ENCODE measurements around the gene DNAJB4.

The DNAJB4 gene

DNA sequence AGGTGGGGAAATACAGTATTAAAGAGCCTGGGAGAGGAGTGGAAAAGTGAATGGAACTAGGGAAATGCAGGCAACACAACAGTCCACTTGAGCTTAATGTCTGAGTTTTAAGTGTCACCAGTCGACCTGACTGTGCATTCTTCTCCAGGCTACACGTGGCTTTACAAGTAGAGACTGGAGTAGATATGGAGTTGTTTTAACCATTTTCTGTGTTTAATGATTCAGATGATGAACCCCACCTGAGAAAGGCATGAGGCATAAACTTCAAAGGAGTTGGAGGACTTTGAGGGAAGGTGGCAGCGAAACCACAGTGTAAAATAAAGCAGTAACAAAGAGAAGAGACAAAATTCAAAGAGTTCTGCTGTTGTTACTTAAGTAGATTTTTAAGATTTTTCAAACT is 38.4 kb upstream of the DNAJB4 start:
- H3K36me3 ChIP-seq: peaks cover 80% of the 10 kb centered on the region
- no peak for DNase-seq
- TF ChIP-seq, protein P1, sequence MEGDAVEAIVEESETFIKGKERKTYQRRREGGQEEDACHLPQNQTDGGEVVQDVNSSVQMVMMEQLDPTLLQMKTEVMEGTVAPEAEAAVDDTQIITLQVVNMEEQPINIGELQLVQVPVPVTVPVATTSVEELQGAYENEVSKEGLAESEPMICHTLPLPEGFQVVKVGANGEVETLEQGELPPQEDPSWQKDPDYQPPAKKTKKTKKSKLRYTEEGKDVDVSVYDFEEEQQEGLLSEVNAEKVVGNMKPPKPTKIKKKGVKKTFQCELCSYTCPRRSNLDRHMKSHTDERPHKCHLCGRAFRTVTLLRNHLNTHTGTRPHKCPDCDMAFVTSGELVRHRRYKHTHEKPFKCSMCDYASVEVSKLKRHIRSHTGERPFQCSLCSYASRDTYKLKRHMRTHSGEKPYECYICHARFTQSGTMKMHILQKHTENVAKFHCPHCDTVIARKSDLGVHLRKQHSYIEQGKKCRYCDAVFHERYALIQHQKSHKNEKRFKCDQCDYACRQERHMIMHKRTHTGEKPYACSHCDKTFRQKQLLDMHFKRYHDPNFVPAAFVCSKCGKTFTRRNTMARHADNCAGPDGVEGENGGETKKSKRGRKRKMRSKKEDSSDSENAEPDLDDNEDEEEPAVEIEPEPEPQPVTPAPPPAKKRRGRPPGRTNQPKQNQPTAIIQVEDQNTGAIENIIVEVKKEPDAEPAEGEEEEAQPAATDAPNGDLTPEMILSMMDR (IDR thresholded peaks at IDR 0.05; ENCODE audit: low read depth, low read length): no peak
- no peak overlapping the region for H3K4me3 ChIP-seq (ENCODE audit: low read depth, low read length)
- no peaks in the 10 kb centered on the region for H3K4me1 ChIP-seq
- H3K27me3 ChIP-seq: no peaks in the 10 kb centered on the region
- H3K9me3 ChIP-seq: no peaks in the 10 kb centered on the region

DNA sequence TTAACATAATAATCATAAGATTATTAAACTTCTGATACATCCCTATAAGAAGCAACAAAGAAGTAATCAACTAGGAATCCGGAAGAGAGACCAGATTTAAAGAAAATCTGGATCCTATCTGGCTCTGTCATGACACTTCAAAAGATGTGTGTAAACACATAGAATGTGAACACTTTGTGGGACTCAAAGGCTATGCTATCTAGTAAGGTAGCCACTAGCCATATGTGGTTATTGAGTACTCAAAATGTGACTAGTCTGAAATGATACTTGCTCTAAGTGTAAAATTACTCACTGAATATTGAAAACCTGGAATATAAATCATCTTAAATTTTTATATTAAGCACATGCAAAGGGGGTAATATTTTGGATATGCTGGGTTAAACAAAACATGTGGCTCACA is 34.5 kb upstream of the DNAJB4 start:
- H3K9me3 ChIP-seq: no peaks in the 10 kb centered on the region
- H3K4me3 ChIP-seq (ENCODE audit: low read depth, low read length): no peak overlapping the region
- no peaks in the 10 kb centered on the region for H3K4me1 ChIP-seq
- TF ChIP-seq, protein P1 (IDR thresholded peaks at IDR 0.05; ENCODE audit: low read depth, low read length): no peak
- H3K36me3 ChIP-seq: peaks cover 51% of the 10 kb centered on the region
- DNase-seq: no peak
- H3K27me3 ChIP-seq: no peaks in the 10 kb centered on the region

DNA sequence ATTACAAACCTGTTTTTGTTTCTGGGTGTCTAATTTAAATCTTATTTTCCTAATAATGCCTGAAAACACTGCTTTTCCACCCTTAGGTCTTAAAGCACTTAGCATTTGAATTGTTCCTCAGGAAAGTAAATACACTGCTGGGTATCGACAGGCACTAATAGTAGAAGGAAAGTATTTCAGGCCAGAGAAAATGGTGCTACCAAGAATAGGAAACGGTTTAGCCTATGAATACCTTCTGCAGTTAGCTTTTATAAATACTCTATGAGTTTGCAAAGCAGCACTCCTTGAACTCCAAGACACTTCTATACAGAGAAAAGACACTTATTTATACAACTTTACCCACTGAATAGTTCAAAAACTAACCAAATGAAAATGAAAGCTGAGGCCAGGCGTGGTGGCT is 32.7 kb upstream of the DNAJB4 start:
- TF ChIP-seq, protein P1 (IDR thresholded peaks at IDR 0.05; ENCODE audit: low read depth, low read length): no peak
- H3K27me3 ChIP-seq: no peaks in the 10 kb centered on the region
- peaks cover 41% of the 10 kb centered on the region for H3K36me3 ChIP-seq
- DNase-seq: no peak
- H3K4me3 ChIP-seq (ENCODE audit: low read depth, low read length): no peak overlapping the region
- H3K9me3 ChIP-seq: no peaks in the 10 kb centered on the region
- no peaks in the 10 kb centered on the region for H3K4me1 ChIP-seq

DNA sequence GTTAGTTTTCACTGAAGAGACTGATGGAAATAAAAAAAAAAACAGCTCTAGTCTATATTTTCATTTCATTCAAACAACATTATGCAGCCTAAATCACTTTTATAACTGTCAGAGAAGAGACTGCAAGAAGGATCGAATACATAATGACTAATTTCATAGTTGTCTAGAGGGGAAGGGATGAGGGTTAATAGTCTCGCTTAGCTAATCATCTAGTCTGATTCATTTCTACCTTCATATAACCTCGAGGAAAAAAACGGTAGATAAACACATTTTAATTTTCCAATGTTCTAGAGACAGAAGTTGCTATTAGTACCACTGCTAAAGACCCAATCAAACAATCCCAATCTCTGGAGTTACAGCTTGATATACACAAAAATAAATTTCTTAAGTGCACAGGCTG is 29.4 kb upstream of the DNAJB4 start:
- TF ChIP-seq, protein P1 (IDR thresholded peaks at IDR 0.05; ENCODE audit: low read depth, low read length): no peak
- H3K4me3 ChIP-seq (ENCODE audit: low read depth, low read length): peak overlapping the region; percentile 87
- H3K9me3 ChIP-seq: no peaks in the 10 kb centered on the region
- peaks cover 30% of the 10 kb centered on the region for H3K36me3 ChIP-seq
- DNase-seq: no peak
- H3K27me3 ChIP-seq: no peaks in the 10 kb centered on the region
- H3K4me1 ChIP-seq: no peaks in the 10 kb centered on the region

DNA sequence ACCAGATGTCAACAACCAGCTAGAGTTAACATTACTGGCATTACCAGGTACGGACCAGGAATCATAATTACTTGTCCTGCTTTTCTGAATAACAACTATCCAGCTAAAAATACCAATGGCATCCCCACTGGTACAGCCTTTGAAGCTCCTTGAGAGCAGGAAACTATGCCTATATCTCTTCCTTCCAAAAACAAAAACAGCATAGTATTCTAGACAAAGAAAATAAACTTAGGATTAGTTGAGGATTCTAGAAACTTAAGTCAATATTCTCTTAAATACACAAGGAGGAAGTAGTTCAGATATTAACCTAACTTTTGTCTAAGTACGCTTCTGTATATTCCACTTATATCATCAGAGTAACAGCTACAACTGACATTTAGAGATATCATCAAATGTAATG is 28.8 kb upstream of the DNAJB4 start:
- peak overlapping the region; percentile 87 for H3K4me3 ChIP-seq (ENCODE audit: low read depth, low read length)
- H3K9me3 ChIP-seq: no peaks in the 10 kb centered on the region
- TF ChIP-seq, protein P1 (IDR thresholded peaks at IDR 0.05; ENCODE audit: low read depth, low read length): no peak
- no peaks in the 10 kb centered on the region for H3K4me1 ChIP-seq
- H3K36me3 ChIP-seq: peaks cover 29% of the 10 kb centered on the region
- DNase-seq: no peak
- no peaks in the 10 kb centered on the region for H3K27me3 ChIP-seq

DNA sequence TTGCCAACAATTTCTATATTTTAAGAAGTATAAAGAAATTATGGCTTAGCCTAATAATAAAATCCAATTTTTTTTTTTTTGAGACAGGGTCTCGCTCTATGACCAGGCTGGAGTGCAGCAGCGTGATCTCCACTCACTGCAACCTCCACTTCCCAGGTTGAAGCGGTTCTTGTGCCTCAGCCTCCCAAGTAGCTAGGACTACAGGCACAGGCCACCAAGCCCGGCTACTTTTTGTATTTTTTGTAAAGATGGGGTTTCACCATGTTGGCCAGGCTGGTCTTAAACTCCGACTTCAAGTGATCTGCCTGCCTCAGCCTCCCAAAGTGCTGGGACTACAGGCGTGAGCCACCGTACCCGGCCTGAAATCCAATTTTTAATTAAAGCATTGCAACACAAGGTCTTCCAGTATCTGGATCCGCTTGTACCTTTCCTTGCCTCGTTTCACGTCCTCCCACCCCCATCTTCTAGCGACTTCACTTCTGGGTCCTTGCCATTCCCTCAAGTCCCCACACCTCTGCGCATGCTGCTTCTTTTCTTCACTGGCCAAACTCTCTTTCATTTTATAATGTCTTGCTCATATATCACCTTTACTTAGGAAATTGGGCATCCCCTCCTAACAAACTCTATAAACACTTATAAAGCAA is 28.2 kb upstream of the DNAJB4 start:
- H3K4me3 ChIP-seq (ENCODE audit: low read depth, low read length): peak overlapping the region; percentile 87
- H3K27me3 ChIP-seq: no peaks in the 10 kb centered on the region
- no peaks in the 10 kb centered on the region for H3K9me3 ChIP-seq
- H3K36me3 ChIP-seq: peaks cover 29% of the 10 kb centered on the region
- DNase-seq: no peak
- H3K4me1 ChIP-seq: no peaks in the 10 kb centered on the region
- TF ChIP-seq, protein P1 (IDR thresholded peaks at IDR 0.05; ENCODE audit: low read depth, low read length): no peak
